ENCODE results near the gene TRIM52.

DNA sequence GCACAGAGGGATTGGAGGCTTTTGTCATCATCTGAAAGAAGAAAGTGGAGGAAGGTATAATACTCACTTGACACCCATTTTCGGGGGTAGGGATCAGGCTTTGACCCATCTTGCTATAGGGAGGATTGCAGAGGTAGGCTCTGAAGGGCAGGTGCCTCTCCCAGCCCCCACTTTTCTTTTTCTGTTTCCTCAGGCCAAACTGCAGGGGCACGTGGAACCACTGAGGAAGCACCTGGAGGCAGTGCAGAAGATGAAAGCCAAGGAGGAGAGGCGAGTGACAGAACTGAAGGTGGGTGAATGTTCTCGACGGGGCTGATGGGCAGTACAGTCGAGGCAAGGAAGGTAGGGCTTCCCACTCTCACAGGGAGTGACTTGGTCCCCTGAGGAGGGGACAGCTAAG is 30.4 kb downstream of the TRIM52 start:
- TF ChIP-seq, protein P1, sequence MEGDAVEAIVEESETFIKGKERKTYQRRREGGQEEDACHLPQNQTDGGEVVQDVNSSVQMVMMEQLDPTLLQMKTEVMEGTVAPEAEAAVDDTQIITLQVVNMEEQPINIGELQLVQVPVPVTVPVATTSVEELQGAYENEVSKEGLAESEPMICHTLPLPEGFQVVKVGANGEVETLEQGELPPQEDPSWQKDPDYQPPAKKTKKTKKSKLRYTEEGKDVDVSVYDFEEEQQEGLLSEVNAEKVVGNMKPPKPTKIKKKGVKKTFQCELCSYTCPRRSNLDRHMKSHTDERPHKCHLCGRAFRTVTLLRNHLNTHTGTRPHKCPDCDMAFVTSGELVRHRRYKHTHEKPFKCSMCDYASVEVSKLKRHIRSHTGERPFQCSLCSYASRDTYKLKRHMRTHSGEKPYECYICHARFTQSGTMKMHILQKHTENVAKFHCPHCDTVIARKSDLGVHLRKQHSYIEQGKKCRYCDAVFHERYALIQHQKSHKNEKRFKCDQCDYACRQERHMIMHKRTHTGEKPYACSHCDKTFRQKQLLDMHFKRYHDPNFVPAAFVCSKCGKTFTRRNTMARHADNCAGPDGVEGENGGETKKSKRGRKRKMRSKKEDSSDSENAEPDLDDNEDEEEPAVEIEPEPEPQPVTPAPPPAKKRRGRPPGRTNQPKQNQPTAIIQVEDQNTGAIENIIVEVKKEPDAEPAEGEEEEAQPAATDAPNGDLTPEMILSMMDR (IDR thresholded peaks at IDR 0.05): no peak
- TF ChIP-seq POLR2AphosphoS5 (IDR thresholded peaks at IDR 0.05): no peak
